Panc1 (cell line): ENCODE results near the gene IKZF3.

Source experiments
- POLR2AphosphoS5 ChIP-seq: IDR thresholded peaks from 2 replicates; pipeline ENCODE4 v1.6.1; 2012; ENCODE audit warnings: mild to moderate bottlenecking, low read depth, low read length, moderate library complexity
- TF ChIP-seq, protein P1 (sequence below), 2 experiments: IDR thresholded peaks; 2 replicates each; pipeline ENCODE4 v1.6.1; 2011 to 2012; ENCODE audit warnings: low read depth in 2 of 2, control low read depth in 1 of 2, low read length in 1 of 2, mild to moderate bottlenecking in 1 of 2, moderate library complexity in 1 of 2; ENCODE audit not compliant: insufficient read depth in 1 of 2
- TF ChIP-seq, protein P2 (sequence below): fragments of 450-650 bp; IDR thresholded peaks from 2 replicates; pipeline ENCODE4 v1.5.1; 2017; ENCODE audit warnings: mild to moderate bottlenecking

GRCh38 chr17:39838057-39838456, 26.1 kb downstream of the IKZF3 start:
- TF ChIP-seq, protein P1, sequence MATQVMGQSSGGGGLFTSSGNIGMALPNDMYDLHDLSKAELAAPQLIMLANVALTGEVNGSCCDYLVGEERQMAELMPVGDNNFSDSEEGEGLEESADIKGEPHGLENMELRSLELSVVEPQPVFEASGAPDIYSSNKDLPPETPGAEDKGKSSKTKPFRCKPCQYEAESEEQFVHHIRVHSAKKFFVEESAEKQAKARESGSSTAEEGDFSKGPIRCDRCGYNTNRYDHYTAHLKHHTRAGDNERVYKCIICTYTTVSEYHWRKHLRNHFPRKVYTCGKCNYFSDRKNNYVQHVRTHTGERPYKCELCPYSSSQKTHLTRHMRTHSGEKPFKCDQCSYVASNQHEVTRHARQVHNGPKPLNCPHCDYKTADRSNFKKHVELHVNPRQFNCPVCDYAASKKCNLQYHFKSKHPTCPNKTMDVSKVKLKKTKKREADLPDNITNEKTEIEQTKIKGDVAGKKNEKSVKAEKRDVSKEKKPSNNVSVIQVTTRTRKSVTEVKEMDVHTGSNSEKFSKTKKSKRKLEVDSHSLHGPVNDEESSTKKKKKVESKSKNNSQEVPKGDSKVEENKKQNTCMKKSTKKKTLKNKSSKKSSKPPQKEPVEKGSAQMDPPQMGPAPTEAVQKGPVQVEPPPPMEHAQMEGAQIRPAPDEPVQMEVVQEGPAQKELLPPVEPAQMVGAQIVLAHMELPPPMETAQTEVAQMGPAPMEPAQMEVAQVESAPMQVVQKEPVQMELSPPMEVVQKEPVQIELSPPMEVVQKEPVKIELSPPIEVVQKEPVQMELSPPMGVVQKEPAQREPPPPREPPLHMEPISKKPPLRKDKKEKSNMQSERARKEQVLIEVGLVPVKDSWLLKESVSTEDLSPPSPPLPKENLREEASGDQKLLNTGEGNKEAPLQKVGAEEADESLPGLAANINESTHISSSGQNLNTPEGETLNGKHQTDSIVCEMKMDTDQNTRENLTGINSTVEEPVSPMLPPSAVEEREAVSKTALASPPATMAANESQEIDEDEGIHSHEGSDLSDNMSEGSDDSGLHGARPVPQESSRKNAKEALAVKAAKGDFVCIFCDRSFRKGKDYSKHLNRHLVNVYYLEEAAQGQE (IDR thresholded peaks at IDR 0.05; ENCODE audit: insufficient read depth in 1 of 2, low read depth in 2 of 2, low read length in 1 of 2) = no peak
- TF ChIP-seq, protein P2, sequence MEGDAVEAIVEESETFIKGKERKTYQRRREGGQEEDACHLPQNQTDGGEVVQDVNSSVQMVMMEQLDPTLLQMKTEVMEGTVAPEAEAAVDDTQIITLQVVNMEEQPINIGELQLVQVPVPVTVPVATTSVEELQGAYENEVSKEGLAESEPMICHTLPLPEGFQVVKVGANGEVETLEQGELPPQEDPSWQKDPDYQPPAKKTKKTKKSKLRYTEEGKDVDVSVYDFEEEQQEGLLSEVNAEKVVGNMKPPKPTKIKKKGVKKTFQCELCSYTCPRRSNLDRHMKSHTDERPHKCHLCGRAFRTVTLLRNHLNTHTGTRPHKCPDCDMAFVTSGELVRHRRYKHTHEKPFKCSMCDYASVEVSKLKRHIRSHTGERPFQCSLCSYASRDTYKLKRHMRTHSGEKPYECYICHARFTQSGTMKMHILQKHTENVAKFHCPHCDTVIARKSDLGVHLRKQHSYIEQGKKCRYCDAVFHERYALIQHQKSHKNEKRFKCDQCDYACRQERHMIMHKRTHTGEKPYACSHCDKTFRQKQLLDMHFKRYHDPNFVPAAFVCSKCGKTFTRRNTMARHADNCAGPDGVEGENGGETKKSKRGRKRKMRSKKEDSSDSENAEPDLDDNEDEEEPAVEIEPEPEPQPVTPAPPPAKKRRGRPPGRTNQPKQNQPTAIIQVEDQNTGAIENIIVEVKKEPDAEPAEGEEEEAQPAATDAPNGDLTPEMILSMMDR = no peak
- TF ChIP-seq POLR2AphosphoS5 = no peak
